Cardiac fibroblast (primary cell): ENCODE measurements around the gene KRT32.

ENCODE experiments used
- DNase-seq, 2 donors: peaks; one replicate each; pipeline versions ENCODE4 v3.0.0 to v3.0.0-alpha.2; 2010; ENCODE audit warnings: low read depth in 2 of 2
- H3K4me3 ChIP-seq, 2 donors: replicated peaks in 1 of 2; 1 replicate in 1 of 2; 2 replicates in 1 of 2; pipeline ENCODE4 v1.5.1; 2011; ENCODE audit warnings: low read depth in 2 of 2, low read length in 2 of 2, mild to moderate bottlenecking in 2 of 2, moderate library complexity in 1 of 2
- CTCF ChIP-seq: IDR thresholded peaks from one replicate; pipeline ENCODE4 v1.5.1; 2011; ENCODE audit warnings: low read depth, mild to moderate bottlenecking, low read length, inconsistent platforms

KRT32 gene

GRCh38 chr17:41480581-41480980 lies 13.4 kb upstream of the KRT32 start:
- no peak for TF ChIP-seq CTCF
- no peak for DNase-seq
- H3K4me3 ChIP-seq, result no peak overlapping the region

- TF ChIP-seq CTCF, result no peak
- H3K4me3 ChIP-seq, result no peak overlapping the region
- DNase-seq, result no peak
These were observed 12.9 kb upstream of the KRT32 start for GRCh38 chr17:41480136-41480535.

DNA sequence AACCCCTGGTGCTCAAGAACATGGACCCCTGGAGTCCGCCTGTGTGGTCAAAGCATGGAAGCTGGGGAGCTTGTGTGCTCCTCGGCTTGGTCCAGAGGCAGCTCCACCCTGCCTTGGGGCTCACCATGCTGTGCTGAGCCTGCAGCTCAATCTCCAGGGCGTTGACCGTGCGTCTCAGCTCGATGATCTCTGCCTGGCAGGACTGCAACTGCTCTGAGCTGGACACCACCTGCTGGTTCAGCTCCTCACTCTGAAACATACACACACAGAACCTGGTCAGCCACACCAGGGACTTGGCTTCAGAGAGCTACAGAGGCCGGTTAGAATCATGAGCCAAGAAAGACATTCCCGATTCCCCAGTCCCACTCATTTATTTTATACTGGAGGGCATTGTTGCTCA lies 11.1 kb upstream of the KRT32 start:
- H3K4me3 ChIP-seq, result no peak overlapping the region
- no peak for TF ChIP-seq CTCF
- no peak for DNase-seq

GRCh38 chr17:41476866-41477815 lies 10.0 kb upstream of the KRT32 start:
- no peak for DNase-seq
- no peak for TF ChIP-seq CTCF
- no peak overlapping the region for H3K4me3 ChIP-seq

GRCh38 chr17:41475421-41475820 lies 8.2 kb upstream of the KRT32 start:
- TF ChIP-seq CTCF, result no peak
- DNase-seq, result no peak
- H3K4me3 ChIP-seq, result no peak overlapping the region

DNA sequence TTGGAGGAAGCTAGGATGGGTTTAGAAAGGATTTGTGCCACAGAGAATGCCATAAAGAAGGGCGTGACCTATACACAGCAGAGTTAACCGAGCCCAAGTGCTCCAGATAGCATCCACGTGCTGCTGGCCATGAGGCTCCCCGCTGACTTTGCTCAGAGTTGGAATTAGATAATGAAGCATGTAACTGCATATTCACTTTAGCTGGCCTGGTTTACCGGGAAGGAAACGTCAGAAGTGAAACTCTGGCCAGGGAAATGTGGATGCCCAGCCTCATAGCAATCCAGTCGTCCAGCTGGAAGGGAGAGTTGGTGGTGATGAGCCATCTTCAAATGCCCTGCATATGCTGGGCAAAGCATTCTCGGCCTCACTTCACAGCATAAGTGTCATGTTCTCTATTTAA lies 7.7 kb upstream of the KRT32 start:
- no peak for TF ChIP-seq CTCF
- DNase-seq, result peak in 1 of 2 donors; percentile 16
- H3K4me3 ChIP-seq, result no peak overlapping the region

DNA sequence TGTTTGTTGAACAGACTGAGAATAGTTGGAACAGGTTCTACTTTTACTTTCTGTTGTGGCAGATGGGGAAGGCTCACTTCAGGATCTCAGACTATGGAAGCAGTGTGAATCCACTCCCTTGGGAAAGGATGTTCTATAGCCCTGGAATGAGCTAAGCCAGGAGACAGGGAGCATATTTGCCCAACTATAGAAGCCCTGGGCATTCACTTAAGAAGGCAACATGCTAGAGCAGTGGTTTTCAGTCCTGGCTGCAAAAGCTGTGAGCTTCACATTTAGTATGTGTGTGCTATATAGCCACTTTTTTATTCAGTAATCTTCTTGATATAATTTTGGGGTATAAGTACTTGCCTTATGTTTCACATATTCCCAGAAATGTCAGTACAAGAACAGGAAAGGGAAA lies 1.2 kb upstream of the KRT32 start:
- TF ChIP-seq CTCF, result no peak
- no peak for DNase-seq
- no peak overlapping the region for H3K4me3 ChIP-seq
